Gastrocnemius medialis (tissue), 4 donors: Measurements from ENCODE around the gene SIAE. TPM values are rescaled to one million over a fixed set of nuclear protein-coding genes. Genes with fewer than 3 reads are reported as not detected.

Experiments
- ATAC-seq, 2 donors: fragments of 150-250 bp; one replicate each; pipeline ENCODE4 v1.9.1; 2016
- DNase-seq, 2 donors: peaks; one replicate each; pipeline ENCODE4 v3.0.0-alpha.2; 2019
- H3K27ac ChIP-seq, 4 donors: fragments of 200-600 bp; sonication (generic); 1 replicate in 1 of 4; 2 replicates in 3 of 4; pipeline ENCODE4 v1.5.1; 2016 to 2018; ENCODE audit warnings: mild to moderate bottlenecking in 2 of 4, moderate library complexity in 1 of 4
- H3K27me3 ChIP-seq, 3 donors: fragments of 200-600 bp; sonication (generic) in 2 of 3; 1 replicate in 1 of 3; 2 replicates in 2 of 3; pipeline versions ENCODE4 v1.5.1 to v1.6.0; 2016 to 2019; ENCODE audit warnings: mild to moderate bottlenecking in 1 of 3, moderate library complexity in 1 of 3
- H3K36me3 ChIP-seq, 2 donors: fragments of 200-600 bp; sonication (generic) in 1 of 2; one replicate each; pipeline ENCODE4 v1.5.1; 2017 to 2018
- H3K4me1 ChIP-seq, 2 donors: fragments of 200-600 bp; sonication (generic) in 1 of 2; one replicate each; pipeline ENCODE4 v1.5.1; 2016 to 2017; ENCODE audit warnings: mild to moderate bottlenecking in 2 of 2
- H3K4me3 ChIP-seq, 4 donors: fragments of 200-600 bp; sonication (generic) in 3 of 4; 1 replicate in 1 of 4; 2 replicates in 3 of 4; pipeline ENCODE4 v1.5.1; 2016 to 2019; ENCODE audit warnings: mild to moderate bottlenecking in 2 of 4
- H3K9me3 ChIP-seq, 3 donors: fragments of 200-600 bp; sonication (generic) in 2 of 3; 1 replicate in 1 of 3; 2 replicates in 2 of 3; pipeline ENCODE4 v1.5.1; 2016 to 2019
- CTCF ChIP-seq, 5 experiments: fragments of 450-650 bp in 3 of 5; fragments of 200-600 bp in 2 of 5; sonication (generic) in 2 of 5; IDR thresholded peaks in 4 of 5; conservative IDR thresholded peaks in 1 of 5; 1 replicate in 4 of 5; 2 replicates in 1 of 5; pipeline ENCODE4 v1.5.1; 2016 to 2019; ENCODE audit warnings: antibody characterized with exemption in 5 of 5, mild to moderate bottlenecking in 3 of 5, moderate library complexity in 3 of 5
- POLR2A ChIP-seq, 2 donors: fragments of 450-650 bp; IDR thresholded peaks; one replicate each; pipeline ENCODE4 v1.6.1; 2017; ENCODE audit warnings: antibody characterized with exemption in 2 of 2, mild to moderate bottlenecking in 2 of 2, moderate library complexity in 2 of 2
- in situ Hi-C, 4 donors: fragments of 200-750 bp; cut with MboI; loops; one replicate each; pipeline versions ENCODE4 v1.15.0 to v1.8.0; 2017; ENCODE audit warnings: low sequenced_read_pairs in 4 of 4
- intact Hi-C: fragments of 100-400 bp; cut with DNase I; formaldehyde crosslinking; loops from one replicate; pipeline ENCODE4 v1.15.1; 2023; ENCODE audit warnings: low total_unique reads
- total RNA-seq, 4 donors: library from RNA; depleted of rRNA; stranded (reverse); fragments of >200 nt; gene quantifications; one replicate each; pipeline versions ENCODE4 v1.1.0 to v1.2.3, GENCODE V29; 2016

The SIAE gene
- total RNA-seq, 4 donors from 2014 or later, result 8.2 to 12.7 (median 10.1) TPM

GRCh38 chr11:124658501-124658900, 15.0 kb downstream of the SIAE start:
- no peaks in the 10 kb centered on the region for H3K27me3 ChIP-seq
- intact Hi-C loops (no loop called here), in situ Hi-C loops (no loop called here)
- DNase-seq (no peak), ATAC-seq (no peak)
- H3K36me3 ChIP-seq, result peaks cover 0 to 7% of the 10 kb centered on the region in 2 donors
- TF ChIP-seq CTCF (IDR thresholded peaks at IDR 0.05 in 4 of 5, conservative IDR thresholded peaks at IDR 0.05 in 1 of 5) (no peak), POLR2A (IDR thresholded peaks at IDR 0.05) (no peak)
- H3K4me3 ChIP-seq, result no peak overlapping the region
- no peaks in the 10 kb centered on the region for H3K4me1 ChIP-seq
- H3K9me3 ChIP-seq, result no peaks in the 10 kb centered on the region
- H3K27ac ChIP-seq, result no peak overlapping the region

DNA sequence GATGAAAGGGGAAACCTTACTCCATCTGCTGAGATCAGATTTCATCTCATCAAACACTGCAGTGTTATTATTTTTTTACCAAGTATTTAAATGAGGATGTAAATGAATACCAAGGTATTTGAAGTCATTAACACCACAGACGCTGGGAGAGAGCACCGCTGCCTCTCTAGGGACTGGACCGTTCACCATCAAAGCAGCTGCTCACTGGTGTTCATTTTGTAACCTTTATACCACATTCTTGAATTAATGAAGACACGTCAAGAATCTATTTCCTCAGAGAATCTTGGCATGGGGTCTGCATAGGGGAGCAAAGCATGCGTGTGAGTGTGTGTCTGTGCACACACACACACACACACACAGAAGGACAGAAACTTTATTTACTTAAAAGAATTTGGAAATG, 15.6 kb downstream of the SIAE start:
- in situ Hi-C loops, result no loop called here
- TF ChIP-seq CTCF (IDR thresholded peaks at IDR 0.05 in 4 of 5, conservative IDR thresholded peaks at IDR 0.05 in 1 of 5) (no peak), POLR2A (IDR thresholded peaks at IDR 0.05) (no peak)
- ATAC-seq (no peak), DNase-seq (no peak)
- Histone ChIP-seq H3K4me3 (no peak overlapping the region), H3K9me3 (no peaks in the 10 kb centered on the region), H3K27ac (no peak overlapping the region), H3K36me3 (peaks cover 0 to 10% of the 10 kb centered on the region in 2 donors), H3K27me3 (no peaks in the 10 kb centered on the region), H3K4me1 (no peaks in the 10 kb centered on the region)
- intact Hi-C loops, result no loop called here

- no peak for TF ChIP-seq POLR2A (IDR thresholded peaks at IDR 0.05)
- no peak for TF ChIP-seq CTCF (IDR thresholded peaks at IDR 0.05 in 4 of 5, conservative IDR thresholded peaks at IDR 0.05 in 1 of 5)
- H3K4me3 ChIP-seq, result no peak overlapping the region
- peaks cover 0 to 10% of the 10 kb centered on the region in 2 donors for H3K36me3 ChIP-seq
- H3K9me3 ChIP-seq, result no peaks in the 10 kb centered on the region
- DNase-seq (no peak), ATAC-seq (no peak)
- intact Hi-C loops (no loop called here), in situ Hi-C loops (no loop called here)
- no peaks in the 10 kb centered on the region for H3K27me3 ChIP-seq
- no peak overlapping the region for H3K27ac ChIP-seq
- no peaks in the 10 kb centered on the region for H3K4me1 ChIP-seq
Observed at GRCh38 chr11:124656774-124657630, 16.5 kb downstream of the SIAE start.

- in situ Hi-C loops, result no loop called here
- intact Hi-C loops, result no loop called here
- no peaks in the 10 kb centered on the region for H3K4me1 ChIP-seq
- TF ChIP-seq CTCF (IDR thresholded peaks at IDR 0.05 in 4 of 5, conservative IDR thresholded peaks at IDR 0.05 in 1 of 5) (no peak), POLR2A (IDR thresholded peaks at IDR 0.05) (no peak)
- H3K27me3 ChIP-seq, result no peaks in the 10 kb centered on the region
- DNase-seq (no peak), ATAC-seq (no peak)
- H3K9me3 ChIP-seq, result no peaks in the 10 kb centered on the region
- no peak overlapping the region for H3K27ac ChIP-seq
- no peak overlapping the region for H3K4me3 ChIP-seq
- peaks cover 0 to 9% of the 10 kb centered on the region in 2 donors for H3K36me3 ChIP-seq
Observed at GRCh38 chr11:124648610-124649009, 24.9 kb downstream of the SIAE start.
